ENCODE measurements around the gene PNPT1. TPM values are rescaled to one million over a fixed set of nuclear protein-coding genes. Genes with fewer than 3 reads are reported as not detected.

PNPT1 gene
- total and polyA plus RNA-seq, 8 donors, result 20.3 to 28.0 (median 26.0) TPM

- H3K9me3 ChIP-seq, result no peaks in the 10 kb centered on the region
- H3K4me3 ChIP-seq, result no peak overlapping the region
- peaks cover 0 to 92% of the 10 kb centered on the region in 2 donors for H3K36me3 ChIP-seq
- DNase-seq (no peak), ATAC-seq (no peak)
- intact Hi-C loops (cut with DNase I), result no loop called here
- no peak overlapping the region for H3K27ac ChIP-seq
- H3K4me1 ChIP-seq, result no peaks in the 10 kb centered on the region
- no peak for TF ChIP-seq CTCF (IDR thresholded peaks at IDR 0.05)
- H3K27me3 ChIP-seq, result no peaks in the 10 kb centered on the region
These were observed 21.0 kb downstream of the PNPT1 start for GRCh38 chr2:55672630-55673029.

GRCh38 chr2:55668956-55669355, 24.7 kb downstream of the PNPT1 start:
- ATAC-seq (no peak), DNase-seq (no peak)
- Histone ChIP-seq H3K27ac (no peak overlapping the region), H3K4me3 (no peak overlapping the region), H3K9me3 (no peaks in the 10 kb centered on the region), H3K36me3 (peaks cover 0 to 94% of the 10 kb centered on the region in 2 donors), H3K27me3 (no peaks in the 10 kb centered on the region), H3K4me1 (no peaks in the 10 kb centered on the region)
- intact Hi-C loops (cut with DNase I), result no loop called here
- no peak for TF ChIP-seq CTCF (IDR thresholded peaks at IDR 0.05)

GRCh38 chr2:55653255-55653654, 40.4 kb downstream of the PNPT1 start:
- Histone ChIP-seq H3K9me3 (no peaks in the 10 kb centered on the region), H3K27me3 (no peaks in the 10 kb centered on the region), H3K36me3 (peaks cover 0 to 51% of the 10 kb centered on the region in 2 donors), H3K27ac (no peak overlapping the region), H3K4me3 (no peak overlapping the region), H3K4me1 (no peaks in the 10 kb centered on the region)
- no peak for TF ChIP-seq CTCF (IDR thresholded peaks at IDR 0.05)
- ATAC-seq, result no peak
- DNase-seq, result no peak
- intact Hi-C loops (cut with DNase I), result no loop called here

- no peak for ATAC-seq
These were observed 44.4 kb downstream of the PNPT1 start for GRCh38 chr2:55649211-55649610.

GRCh38 chr2:55636831-55637230, 56.8 kb downstream of the PNPT1 start:
- intact Hi-C loops (cut with DNase I), result no loop called here
- DNase-seq, result no peak
- H3K27me3 ChIP-seq, result no peaks in the 10 kb centered on the region
- no peak for ATAC-seq
- H3K4me3 ChIP-seq, result no peak overlapping the region
- H3K27ac ChIP-seq, result no peak overlapping the region
- TF ChIP-seq CTCF (IDR thresholded peaks at IDR 0.05), result no peak
- H3K36me3 ChIP-seq, result peaks cover 0 to 95% of the 10 kb centered on the region in 2 donors
- H3K9me3 ChIP-seq, result no peaks in the 10 kb centered on the region
- H3K4me1 ChIP-seq, result no peaks in the 10 kb centered on the region

More at GRCh38 chr2:55649211-55649610, 44.4 kb downstream of the PNPT1 start:
- H3K9me3 ChIP-seq, result no peaks in the 10 kb centered on the region
- no peaks in the 10 kb centered on the region for H3K4me1 ChIP-seq
- no peaks in the 10 kb centered on the region for H3K27me3 ChIP-seq
- no peak for TF ChIP-seq CTCF (IDR thresholded peaks at IDR 0.05)
- intact Hi-C loops (cut with DNase I), result no loop called here
- H3K27ac ChIP-seq, result no peak overlapping the region
- H3K4me3 ChIP-seq, result no peak overlapping the region
- no peak for DNase-seq
- H3K36me3 ChIP-seq, result peaks cover 0 to 50% of the 10 kb centered on the region in 2 donors

All from left lung (tissue), 10 donors.